Measurements from ENCODE around the gene BRI3.

DNA sequence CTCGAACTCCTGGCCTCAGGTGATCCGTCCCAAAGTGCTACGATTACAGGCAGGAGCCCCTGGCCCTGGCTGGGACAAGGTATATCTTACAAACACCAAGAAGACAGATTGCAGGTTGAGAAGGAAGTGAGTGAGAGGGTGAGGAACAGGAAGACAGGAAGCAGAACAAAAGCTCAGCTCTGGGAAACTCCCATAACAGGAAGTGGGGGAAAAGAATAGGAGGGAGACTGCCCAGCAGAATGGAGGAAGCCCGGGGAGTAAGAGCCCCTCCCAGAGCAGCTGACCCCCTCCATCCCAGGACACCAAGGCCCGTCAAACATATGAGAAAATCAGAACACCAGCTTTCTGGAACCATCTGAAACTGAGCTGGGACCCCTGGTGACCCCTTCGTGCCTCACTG lies 32.4 kb upstream of the BRI3 start:
- TF ChIP-seq EZH2phosphoT487 (IDR thresholded peaks at IDR 0.05; ENCODE audit: borderline replicate concordance, low read length) (no peak), CTCF (IDR thresholded peaks at IDR 0.05; ENCODE audit: low read depth, low read length, poor library complexity, severe bottlenecking) (no peak)
